NCI-H460 (cell line): ENCODE results near the gene TUBB2A. TPM values are rescaled to one million over a fixed set of nuclear protein-coding genes. Genes with fewer than 3 reads are reported as not detected.
A peak's percentile ranks its signal among the peaks of the same experiment; 100 is the strongest.
"Not testable (repeated sequence)": the region's sequence is repeated elsewhere in the genome, so short reads cannot be mapped to it uniquely, and the experiment has no call there.

Source experiments
- DNase-seq: peaks from one replicate; pipeline ENCODE4 v3.0.0-alpha.2; 2016; ENCODE audit warnings: low read depth; ENCODE audit errors: extremely low read depth
- polyA plus RNA-seq: library from polyadenylated mRNA; depleted of rRNA; stranded (reverse); fragments of >200 nt; gene quantifications from 2 replicates; pipeline ENCODE4 v1.2.3, GENCODE V29; 2014; cell fraction: nucleus; rRNA removed
- total RNA-seq: library from RNA; depleted of rRNA; stranded (reverse); fragments of >200 nt; shearing (Covaris generic); gene quantifications from 2 replicates; pipeline ENCODE4 v1.2.3, GENCODE V29; 2014; rRNA removed

The TUBB2A gene
- total RNA-seq = 17.1 and 19.5 TPM in 2 replicates
- polyA plus RNA-seq = 66.6 and 81.0 TPM in 2 replicates

GRCh38 chr6:3157131-3157933 is at the start of gene TUBB2A:
TSS of gene TUBB2A (minus strand) at chr6:3157544. CDS start at chr6:3157463, 81 bp downstream.
- DNase-seq = peak; percentile 65

- no peak for DNase-seq
Observed at GRCh38 chr6:3206339-3207015, 49.1 kb upstream of the TUBB2A start.

GRCh38 chr6:3205913-3206312 is 48.6 kb upstream of the TUBB2A start:
- no peak for DNase-seq

DNA sequence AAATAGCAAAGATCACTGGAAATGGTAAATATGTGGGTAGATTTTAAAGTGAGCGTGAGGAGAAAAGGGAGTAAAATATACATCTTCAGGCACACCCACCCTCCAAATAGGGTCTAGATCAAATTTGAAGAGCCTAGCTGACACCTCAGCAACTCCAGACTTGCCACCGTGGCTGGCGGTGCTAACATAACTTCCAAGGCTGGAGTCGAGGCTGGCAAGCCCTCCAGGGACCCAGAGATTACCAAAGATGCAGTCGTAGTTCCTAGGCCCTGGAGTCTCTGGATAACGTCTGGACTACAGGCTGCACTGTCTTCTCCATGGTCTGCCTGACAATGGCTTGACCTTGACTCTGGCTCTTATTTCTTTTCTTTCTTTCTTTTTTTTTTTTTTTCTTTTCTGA is 47.6 kb upstream of the TUBB2A start:
- no peak for DNase-seq

DNA sequence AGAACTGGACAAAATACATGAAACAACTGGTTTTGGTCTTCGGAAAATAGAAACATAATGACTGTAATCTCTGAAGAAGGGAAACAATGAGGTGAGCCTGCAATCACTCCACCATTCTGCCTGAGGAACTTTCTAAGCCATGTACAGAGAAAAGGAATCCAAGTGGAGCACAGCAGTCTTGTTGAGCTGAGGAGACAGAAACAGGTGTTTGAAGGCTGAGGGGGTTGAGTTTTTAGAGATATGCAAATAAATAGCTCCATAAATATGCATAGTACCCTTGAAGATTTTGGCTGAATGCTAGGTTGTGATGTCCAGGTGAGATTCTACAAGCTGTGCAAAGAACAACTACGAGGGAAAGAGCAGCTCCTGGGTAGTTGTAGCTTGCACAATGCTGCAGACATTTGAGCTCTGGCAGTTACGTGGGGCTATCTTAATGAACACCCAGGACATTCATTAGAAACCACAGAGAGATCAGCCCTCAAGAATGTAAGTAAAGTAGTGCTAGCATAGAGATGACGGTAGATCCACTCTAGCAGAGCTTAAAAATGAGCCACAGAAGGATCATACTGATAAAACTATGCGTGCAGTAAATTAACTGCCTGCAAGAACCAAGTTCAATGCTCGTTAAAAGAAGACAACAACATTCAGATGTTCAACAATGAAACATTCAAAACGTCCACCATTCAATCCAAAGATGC is 45.8 kb upstream of the TUBB2A start:
- DNase-seq = no peak

DNA sequence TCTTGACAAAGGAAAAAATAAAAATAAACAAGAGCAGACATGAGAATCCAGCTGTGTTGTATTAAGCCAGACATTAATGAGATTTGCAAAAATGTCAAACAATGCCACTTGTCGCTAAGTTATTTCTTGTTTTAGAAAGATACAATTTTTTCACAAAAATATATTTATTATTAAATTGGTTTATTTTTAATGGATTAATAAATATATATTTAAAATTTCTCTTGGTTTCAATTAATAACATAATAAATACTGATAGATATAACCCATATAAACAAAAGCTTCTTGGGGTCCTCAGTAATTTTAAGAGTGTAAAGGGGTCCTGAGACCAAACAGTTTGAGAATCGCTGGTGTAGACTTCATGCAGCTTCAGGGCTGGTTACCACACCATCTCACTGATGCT is 44.0 kb upstream of the TUBB2A start:
- DNase-seq = no peak

DNA sequence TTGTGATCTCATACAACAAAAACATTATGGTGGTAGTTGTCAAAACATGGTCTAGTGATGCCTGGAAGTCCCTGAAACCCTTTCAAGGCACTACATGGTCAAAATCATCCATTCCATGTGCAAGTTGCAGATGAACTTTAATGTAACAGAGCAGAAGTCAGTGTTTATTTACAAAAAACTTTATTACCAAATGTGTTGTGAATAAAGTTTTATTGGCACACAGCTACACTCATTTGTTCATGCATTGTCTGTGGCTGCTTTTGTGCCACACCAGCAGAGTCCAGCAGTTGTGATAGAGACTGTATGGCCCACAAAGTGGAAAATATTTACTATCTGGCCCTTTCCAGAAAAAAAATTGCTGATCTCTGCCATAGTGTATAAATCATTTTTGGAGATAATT is 43.3 kb upstream of the TUBB2A start:
- DNase-seq = no peak

DNA sequence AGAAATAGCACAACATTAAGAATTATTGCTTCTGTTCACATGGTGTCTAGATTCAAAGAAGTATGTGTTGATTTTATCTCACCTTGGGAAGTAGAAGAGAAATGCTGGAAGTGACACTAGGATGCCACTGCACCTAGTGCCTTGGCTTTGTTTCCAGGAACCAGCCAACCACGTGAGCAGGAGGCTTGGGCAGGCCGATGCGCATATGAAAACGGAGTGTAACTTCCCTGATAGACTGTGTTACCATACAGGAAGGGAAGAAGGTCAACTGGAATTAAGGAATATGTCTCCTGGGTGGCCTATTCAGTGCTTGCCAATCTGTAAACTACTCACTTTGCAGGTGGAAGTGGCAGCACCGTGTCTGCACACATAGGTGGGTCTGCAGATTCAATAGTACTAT is 42.0 kb upstream of the TUBB2A start:
- no peak for DNase-seq

GRCh38 chr6:3197734-3198133 is 40.4 kb upstream of the TUBB2A start:
- not testable (repeated sequence) for DNase-seq

DNA sequence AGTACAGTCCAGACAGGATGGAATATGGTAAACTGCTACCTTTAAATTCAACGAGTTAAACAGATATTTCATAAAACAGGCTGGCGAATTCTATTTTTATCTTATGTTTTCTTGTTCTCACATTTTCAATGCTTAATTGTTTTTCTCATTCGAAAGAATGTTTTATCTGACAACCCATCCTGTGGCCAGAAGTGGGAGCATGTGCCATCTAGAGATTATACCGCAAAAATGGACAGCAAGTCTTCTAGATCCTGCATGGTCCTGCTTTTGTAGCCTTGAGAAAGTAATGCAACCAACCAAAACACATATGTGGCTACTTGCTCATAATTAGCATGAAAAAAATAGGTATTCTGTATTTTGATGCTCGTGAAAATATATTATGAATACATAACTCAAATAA is 39.4 kb upstream of the TUBB2A start:
- no peak for DNase-seq

DNA sequence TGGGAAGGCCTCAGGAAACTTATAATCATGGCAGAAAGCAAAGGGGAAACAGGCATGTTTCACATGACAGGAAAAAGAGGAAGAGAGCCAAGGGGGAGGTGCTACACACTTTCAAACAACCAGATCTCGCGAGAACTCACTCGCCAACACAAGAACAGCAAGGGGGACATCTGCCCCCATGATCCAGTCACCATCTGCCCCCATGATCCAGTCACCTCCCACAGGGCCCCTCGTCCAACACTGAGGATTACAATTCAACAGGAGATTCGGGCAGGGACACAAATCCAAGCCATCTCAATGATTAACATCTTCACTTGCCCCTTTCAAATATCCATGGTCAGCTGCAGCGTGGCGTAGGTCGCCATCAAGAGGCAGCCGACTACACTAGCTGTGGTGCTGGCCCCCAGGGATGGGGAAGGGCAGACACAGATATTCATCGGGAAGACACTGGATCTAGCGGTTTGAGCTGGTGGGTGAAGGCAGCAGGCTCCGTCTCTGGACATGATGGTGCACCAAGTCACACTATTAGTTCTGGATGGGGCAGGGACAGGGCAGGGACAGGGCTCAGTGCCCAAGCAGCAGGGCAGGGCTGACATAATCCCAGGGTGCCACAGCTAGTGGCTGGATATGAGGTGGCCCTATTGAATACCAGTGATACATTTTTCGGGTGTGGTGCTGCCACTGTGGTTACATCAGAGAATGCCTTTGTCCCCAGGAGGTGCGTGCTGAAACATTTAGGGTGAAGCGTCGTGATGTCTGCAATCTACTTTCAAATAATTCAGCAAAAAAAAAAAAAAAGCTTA is 38.6 kb upstream of the TUBB2A start:
- DNase-seq = no peak

DNA sequence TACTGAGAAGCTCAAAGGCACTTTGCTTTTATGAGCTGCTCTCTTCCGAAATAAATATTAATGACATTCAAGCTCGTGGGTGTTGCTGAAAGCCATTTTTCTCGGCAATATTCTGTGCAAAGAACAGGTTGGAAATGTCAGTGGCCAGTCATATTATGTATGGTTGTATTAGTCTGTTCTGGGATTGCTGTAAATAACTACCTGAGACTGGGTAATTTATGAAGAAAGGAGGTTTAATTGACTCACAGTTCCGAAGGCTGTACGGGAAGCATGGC is 38.0 kb upstream of the TUBB2A start:
- no peak for DNase-seq

DNA sequence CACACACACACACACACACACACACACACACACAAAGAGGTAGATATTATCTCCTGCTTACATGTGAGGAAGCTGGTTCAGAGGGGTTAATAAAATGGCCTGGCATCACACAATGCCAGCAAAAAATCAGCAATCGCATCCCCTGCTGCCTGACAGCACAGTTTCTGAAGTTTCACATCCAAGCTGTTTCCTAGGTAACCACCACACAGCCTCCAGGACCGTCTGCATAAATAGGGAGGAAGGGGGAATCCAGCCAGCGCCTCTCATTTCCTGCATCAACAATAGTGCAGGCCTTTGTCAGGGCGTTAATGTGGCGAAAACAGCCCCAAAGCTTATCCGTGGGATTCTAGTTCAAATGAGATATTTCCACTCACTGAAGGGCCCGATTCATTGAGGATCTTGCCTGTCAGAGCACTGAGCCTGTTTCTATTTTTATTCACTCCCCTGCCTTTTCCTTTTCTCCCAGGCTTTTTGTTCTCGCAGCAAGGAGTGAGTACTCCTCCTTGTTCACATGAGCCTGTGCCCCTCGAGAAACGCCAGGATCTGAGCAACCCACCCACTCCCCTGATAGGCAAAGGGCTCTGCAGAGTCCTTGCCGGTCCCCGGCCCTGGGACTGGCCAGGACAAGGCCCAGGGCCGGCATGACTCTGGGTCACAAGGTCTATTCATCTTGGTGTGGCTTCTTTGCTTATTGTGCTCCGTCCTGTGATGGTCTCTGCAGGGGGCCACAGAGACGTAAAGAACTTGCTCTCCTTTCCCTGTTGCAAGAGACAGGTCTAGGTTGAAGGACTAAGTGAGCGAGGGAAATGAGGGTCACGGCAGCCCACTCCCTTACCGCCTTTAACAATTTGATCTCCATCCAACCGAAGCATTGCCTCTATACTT is 37.4 kb upstream of the TUBB2A start:
- DNase-seq = no peak

DNA sequence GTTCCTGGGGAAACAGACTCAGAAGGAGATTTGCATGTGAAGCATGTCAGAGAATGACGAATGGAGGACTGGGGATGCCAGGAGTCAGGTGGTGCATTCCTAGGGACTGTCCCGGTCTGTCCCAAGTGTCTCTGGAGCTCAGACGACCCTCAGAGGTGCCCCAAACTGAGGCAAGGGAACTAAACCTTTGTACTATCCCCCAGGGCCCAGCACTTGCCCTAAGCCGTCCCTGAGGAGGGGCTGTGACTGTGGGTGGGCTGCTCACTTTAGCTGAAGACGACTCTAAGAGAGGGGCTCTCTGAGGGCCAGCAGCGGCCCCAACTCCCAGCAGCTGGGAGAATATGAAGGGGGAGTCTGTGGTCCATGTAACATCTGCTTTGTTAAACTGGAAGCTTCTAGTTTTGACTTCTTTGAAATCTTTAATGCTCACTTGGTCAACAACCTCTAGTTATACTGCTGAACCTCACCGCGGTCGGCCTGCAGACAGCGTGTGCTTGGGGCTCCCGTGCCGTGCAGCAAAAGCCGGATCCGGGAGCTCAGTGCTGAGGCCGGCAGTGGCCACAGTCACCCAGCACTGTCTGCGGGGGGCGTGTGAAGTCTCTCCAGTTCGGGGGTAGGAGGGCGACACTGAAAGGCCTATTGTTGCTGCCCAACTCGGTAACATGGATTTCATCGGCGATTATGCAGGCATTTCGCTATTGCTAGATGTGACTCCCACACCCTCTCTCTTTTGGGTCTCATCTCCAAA is 35.9 kb upstream of the TUBB2A start:
- no peak for DNase-seq

- DNase-seq = no peak
Observed at GRCh38 chr6:3190779-3191178, 33.4 kb upstream of the TUBB2A start.

GRCh38 chr6:3190056-3190455 is 32.7 kb upstream of the TUBB2A start:
- DNase-seq = no peak

DNA sequence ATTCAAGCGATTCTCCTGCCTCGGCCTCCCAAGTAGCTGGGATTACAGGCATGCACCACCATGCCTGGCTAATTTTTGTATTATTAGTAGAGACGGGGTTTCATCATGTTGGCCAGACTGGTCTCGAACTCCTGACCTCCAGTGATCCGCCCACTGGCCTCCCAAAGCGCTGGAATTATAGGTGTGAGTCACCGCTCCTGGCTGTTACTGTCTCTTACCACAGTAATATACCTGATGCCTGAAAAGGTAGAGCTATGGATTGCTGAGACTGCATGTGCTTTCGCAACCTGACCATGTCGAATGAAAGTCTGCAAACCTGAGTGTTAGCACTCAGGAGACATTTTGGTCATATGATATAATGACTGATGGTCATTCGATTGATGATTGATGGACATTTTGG is 31.8 kb upstream of the TUBB2A start:
- not testable (repeated sequence) for DNase-seq

DNA sequence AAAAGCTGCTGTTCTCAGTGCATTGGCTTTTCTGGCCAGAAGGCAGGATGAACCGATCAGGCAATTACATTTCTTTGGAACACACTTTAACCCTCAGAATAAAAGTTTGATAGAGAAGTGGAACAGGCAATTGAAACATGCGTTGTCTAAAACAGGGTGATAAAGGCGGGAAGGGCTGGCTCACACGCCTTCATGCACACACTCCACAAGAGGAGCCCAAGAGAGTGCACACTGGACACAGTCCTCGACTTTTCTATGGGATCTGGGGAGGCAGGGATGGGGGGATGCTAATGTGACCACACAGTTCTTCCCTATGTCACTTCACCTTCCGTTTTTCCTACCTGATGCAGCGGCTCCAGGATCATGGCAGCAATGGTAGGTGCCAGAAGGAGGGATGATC is 30.9 kb upstream of the TUBB2A start:
- no peak for DNase-seq

DNA sequence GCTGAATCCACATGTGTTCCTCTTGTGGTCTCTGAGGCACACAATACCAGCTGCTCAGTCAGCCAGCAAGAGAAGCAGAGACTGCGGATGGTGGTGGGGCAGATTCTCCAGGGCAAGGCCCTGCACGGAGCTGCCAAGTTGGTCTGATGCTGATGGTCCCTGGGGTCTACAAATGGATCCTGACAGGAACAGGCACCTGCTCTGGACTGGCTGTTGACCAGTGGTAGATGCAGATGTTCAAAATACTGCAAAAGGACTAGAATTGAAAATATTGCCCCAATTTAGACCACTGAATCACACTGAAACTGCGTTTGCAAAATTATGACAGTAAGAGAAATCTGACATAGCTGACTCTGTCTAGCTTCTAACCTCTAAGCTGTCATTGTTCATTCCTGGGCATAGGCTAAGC is 29.6 kb upstream of the TUBB2A start:
- no peak for DNase-seq
